GM18870 (cell line): ENCODE results near the gene NOXO1.
"Not testable (repeated sequence)": the region's sequence is repeated elsewhere in the genome, so short reads cannot be mapped to it uniquely, and the experiment has no call there.

Source experiments
- ATAC-seq: cut with Tn5 transposase; IDR thresholded peaks from one replicate; pipeline ENCODE4 v1.9.1; 2021; ENCODE audit warnings: moderate library complexity; ENCODE audit not compliant: unreplicated experiment

The NOXO1 gene

DNA sequence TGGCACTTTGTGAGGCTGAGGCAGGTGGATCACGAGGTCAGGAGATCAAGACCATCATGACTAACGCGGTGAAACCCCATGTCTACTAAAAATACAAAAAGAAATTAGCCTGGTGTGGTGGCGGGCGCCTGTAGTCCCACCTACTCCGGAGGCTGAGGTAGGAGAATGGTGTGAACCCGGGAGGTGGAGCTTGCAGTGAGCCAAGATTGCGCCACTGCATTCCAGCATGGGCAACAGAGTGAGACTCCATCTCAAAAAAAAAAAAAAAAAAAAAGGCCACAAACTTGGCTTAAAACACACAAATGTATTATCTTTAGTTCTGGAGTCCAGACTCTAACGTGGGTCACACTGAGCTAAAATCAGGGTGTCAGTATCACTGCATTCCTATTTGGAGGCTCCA, 30.5 kb upstream of the NOXO1 start:
- ATAC-seq, result not testable (repeated sequence)

GRCh38 chr16:2009791-2010510, 28.7 kb upstream of the NOXO1 start, which contains the start of gene ZNF598:
Gene ZNF598, minus strand, starts transcription at chr16:2009821.
- ATAC-seq, result no peak

DNA sequence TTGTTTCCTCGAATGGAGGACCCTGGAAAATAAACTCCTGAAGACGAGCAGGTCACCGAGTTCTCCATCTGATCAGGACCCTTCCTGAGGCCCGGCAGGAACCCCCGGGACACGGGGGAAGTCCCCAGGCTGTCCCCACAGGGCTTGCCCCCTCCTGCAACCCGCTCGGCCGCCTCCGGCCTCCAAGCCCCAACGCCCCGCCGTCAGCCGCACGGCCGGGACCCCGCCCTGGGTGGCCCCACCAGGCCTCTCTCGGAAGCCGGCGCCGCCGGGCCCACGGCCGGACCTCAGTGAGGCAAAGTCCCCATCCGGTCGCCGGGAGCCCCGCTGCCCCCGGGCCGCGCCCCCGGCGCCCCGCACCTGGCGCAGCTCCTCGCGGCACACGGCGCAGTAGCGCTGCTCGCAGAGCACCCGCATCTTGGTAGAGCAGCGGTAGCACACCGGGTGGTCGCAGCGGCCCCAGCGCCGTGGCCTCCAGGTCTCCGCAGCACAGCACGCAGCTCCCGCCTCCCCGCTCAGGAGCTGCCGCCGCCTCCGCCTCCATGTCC, 28.0 kb upstream of the NOXO1 start:
- ATAC-seq, result no peak

DNA sequence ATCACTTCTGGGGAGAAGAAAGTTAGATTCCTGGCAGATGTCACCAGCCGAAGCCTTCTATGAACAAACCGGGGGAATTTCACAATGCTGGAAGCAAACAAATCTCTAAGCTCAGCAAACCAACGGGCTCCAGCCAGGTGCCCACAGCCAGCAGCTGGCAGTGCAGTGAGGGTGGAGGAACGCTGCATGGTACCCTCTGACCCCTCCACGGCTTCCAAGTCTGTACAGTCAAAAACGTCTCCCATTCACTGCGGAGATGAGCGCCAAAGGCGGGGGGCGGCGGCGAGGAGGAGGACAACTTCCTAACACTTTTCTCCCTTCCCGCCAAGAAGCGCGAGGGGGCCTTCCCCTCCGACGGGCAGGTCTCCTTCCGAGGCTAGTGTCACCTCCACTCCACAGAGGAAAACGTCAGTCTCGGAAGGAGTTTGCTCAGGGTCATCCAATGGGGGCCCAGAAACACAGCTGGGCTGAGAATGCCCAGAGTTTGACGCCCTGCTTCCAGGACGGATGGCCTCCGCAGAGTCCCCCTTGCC, 27.4 kb upstream of the NOXO1 start:
- no peak for ATAC-seq

GRCh38 chr16:2008009-2008526, 26.8 kb upstream of the NOXO1 start:
- no peak for ATAC-seq

GRCh38 chr16:2007081-2007836, 26.0 kb upstream of the NOXO1 start:
- no peak for ATAC-seq

- ATAC-seq, result no peak
Observed at GRCh38 chr16:2006317-2006716, 25.0 kb upstream of the NOXO1 start.

DNA sequence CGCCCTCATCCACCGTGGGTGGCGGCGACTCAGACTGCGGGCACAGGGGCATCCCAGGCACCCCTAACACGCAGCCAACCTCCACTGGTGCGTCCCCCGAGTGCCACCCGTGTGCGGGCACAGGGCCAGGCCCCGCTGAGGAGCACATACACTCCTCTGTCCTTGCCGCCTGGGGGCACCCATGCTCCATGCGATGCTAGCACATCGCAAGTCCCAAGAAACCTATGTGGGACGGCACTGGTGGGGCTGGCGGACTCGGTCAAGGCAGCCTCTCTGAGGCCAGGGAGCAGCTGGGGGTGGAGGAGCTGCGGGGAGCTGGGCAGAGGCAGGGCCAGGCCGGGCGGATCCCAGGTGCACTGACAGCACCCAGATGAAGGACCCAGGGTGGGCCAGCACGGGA, 24.4 kb upstream of the NOXO1 start:
- no peak for ATAC-seq

DNA sequence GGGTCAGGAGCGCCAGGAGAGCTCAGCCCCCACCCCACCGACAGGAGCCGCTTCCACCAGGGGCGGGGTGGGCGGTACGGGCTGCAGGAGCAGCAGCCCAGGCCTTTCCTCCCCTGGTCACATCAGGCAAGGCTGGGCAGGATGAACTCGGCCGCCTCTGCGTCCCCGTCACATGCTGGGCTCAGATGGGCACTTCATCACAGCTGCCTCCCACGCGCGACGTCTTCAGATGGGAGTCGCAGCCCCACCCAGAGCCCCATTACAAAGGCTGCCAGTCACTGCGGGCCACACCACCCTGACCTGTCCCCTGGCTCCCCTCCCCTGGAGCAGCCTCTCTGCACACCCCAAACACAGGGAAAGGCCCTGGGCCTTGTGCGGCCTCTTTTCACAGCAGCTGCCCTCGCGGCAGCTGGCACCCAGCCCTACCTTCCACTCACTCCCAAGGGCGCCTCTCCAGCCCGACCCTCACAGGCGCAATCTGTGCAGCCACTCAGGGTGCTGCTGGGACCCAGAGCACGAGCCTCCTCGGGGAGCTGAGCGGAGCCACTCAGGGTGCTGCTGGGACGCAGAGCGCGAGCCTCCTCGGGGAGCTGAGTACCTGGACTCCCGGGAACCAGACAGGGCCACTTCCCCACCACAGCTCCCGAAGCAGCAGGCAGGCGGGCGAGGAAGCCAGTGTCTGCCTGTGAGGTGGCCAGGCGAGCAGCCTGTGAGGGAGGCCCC, 23.7 kb upstream of the NOXO1 start:
- ATAC-seq, result no peak

GRCh38 chr16:2003827-2004641, 22.8 kb upstream of the NOXO1 start:
- ATAC-seq, result no peak

GRCh38 chr16:2003231-2003826, 22.1 kb upstream of the NOXO1 start:
- no peak for ATAC-seq

DNA sequence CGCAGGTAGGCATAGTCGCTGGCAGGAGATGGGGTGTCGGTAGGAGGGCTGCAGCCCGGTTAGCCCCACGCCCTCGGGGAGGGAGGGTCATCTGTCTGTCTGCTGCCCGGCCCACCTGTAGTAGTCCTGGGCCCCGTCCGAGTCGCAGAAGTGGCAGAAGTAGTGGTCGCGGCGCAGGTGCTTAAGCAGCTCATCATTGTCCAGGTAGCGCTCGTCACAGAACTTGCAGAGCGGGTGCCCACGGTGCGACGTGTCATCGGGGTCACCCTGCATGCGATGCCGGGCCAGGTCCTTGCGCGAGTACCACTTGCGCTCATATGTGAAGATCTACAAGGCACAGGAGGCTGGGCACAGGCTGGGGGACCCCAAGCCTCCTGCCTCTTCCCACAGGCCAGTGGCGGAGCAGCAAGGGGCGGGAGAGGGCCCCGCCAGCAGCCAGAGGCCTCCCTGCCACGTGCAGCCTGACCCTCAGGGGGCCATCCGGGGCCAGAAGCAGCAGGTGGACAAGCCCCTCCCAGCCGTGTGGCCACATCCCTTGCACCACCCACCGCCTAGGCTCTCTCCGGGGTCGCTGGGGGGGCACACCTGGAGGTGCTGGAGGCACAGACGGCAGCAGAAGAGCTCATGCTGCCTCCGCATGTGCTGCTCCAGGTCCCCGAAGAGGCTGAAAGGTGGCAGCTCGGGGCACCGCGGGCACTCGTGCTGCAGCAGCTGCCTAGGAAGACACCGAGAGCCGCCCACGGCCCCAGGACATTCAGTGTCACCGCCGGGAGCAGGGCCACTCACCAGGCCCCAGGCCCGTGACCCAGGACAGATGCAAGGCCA, 21.3 kb upstream of the NOXO1 start:
- ATAC-seq, result no peak

DNA sequence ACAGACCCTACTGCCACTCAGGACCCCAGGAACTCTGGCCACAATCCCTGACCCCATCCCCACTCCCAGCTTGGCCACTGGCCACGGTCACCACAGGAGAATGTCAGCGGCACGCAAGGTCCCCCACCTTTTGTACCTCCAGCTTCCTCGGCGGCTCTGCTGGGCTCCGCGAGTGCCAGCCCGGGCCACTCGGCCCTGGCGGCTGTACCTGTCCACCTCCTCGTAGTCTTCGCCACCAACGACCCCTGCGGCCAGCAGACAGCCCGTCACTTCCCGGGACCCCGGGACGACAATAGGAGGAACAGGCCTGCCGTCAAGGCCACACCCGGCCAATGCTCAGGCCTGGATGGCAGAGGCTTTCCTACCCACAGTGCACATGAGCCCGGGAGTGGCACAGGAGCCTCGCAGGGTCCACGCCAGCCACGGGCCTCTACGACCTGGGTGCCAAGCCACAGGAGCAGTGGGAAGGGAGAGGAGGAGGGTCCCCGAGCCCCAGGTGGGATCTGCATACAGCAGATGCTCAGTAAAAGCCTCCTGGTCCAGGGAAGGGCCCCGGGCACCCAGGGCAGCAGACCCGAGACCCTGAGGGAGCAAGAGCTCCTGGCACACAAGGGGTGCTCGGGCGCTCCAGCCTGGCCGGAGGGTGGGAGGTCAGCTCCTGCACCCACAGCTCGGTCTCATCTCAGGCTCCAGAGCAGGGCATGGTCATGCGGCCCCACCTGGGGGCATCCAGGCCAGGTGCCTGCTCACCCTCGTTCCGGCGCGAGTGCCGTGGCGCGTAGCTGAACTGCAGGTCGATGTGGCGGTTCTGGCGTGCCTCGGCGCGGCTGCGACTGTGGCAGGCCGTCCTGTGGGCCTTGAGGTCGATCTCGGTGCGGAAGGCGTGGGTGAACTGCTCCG, 20.4 kb upstream of the NOXO1 start:
- no peak for ATAC-seq

GRCh38 chr16:2001035-2001434, 19.8 kb upstream of the NOXO1 start:
- ATAC-seq, result no peak

DNA sequence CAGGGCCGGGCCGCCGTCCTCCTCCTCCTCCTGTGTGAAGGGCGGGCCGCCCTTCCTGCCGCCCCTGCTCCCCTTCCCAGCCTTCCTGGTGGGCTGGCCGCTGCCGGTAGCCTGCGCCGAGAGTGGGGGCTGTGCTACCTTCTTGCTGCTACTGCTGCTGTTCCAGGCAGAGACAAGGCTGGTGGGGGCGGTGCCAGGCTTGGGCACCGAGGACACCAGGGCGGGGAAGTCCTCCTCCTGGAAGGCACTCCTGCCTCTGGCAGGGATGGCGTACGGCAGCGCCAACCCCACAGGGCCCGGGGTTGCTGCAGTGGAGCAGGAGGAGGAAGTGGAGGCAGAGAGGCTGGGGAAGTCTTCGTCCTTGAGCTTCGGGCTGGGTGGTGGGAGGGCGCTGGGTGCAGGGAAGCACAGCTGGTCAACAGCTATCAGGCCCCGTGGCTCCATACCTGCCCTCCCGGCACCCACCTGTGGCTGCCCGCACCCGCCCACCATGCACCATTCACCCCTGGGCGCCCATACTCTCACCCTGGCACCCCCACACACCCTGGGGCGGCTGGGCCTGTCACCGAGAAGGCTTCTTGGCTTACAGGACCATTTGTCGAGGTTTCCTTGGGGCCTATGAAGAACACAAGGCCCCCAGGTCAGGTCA, 18.7 kb upstream of the NOXO1 start:
- ATAC-seq, result no peak

DNA sequence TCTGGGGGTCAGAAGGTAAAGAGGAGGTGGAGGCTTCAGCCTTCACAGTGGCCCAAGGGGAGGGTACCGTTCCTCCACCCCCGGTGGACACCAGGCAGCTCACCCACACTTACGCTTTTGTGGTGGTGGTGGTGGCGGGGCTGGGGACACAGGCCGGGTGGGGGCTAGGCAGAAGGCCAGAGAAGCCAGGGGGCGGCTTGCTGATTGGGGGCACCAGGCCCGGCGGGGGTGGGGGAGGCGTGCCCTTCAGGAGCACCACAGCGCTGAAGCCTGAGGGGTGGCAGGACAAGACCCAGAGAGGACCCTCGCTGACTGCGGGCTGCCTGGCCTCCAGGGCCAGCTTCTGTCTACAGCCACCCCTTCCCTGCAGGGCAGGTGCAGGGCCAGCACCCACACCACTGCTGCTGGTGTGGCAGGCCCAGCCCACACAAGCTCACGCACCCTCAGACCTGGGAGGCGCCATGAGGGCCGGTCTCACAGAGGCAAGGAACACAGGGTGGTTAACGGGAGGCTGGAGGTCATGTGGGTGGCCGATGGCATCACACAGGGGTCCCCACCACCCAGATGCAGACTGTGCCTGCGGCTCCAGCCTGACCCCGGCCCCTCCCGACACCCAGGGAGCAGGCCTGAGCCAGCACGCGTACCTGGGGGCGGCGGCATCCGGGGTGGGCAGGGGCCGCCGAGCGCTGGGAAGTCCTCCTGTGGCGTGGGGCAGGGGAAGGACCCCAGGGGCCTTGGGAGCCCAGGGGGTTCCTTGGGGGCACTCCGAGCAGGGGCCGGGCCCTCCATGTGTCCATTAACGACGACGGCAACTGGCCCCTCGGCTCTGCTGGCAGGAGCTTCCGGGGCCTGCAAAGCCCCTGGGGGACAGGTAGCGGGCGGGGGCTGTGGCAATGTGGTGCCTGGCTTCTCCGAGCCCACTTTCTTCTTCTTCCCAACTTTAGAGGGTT, 17.9 kb upstream of the NOXO1 start:
- no peak for ATAC-seq
